Thoracic aorta (tissue), 2 donors: Measurements from ENCODE around the gene TPRX1. TPM values are rescaled to one million over a fixed set of nuclear protein-coding genes. Genes with fewer than 3 reads are reported as not detected.

Source experiments
- ATAC-seq: fragments of 150-250 bp; one replicate; pipeline ENCODE4 v1.8.0; 2017; ENCODE audit warnings: low read depth; ENCODE audit not compliant: insufficient number of reproducible peaks, low FRiP score
- DNase-seq: peaks from one replicate; pipeline ENCODE4 v3.0.0-alpha.2; 2020; ENCODE audit warnings: low spot score
- H3K27ac ChIP-seq, 2 donors: fragments of 200-600 bp; sonication (generic); 1 replicate in 1 of 2; 2 replicates in 1 of 2; pipeline ENCODE4 v1.5.1; 2016; ENCODE audit warnings: mild to moderate bottlenecking in 2 of 2, moderate library complexity in 2 of 2
- H3K27me3 ChIP-seq: fragments of 200-600 bp; sonication (generic); replicated peaks from 2 replicates; pipeline ENCODE4 v1.6.0; 2016; ENCODE audit warnings: mild to moderate bottlenecking; ENCODE audit not compliant: insufficient read depth
- H3K36me3 ChIP-seq: fragments of 200-600 bp; sonication (generic); one replicate; pipeline ENCODE4 v1.5.1; 2016
- H3K4me1 ChIP-seq, 2 donors: fragments of 200-600 bp; sonication (generic); 1 replicate in 1 of 2; 2 replicates in 1 of 2; pipeline versions ENCODE4 v1.5.1 to v1.6.0; 2016; ENCODE audit warnings: low read depth in 2 of 2, mild to moderate bottlenecking in 1 of 2; ENCODE audit not compliant: control insufficient read depth in 1 of 2
- H3K4me3 ChIP-seq: fragments of 200-600 bp; sonication (generic); 2 replicates; pipeline ENCODE4 v1.5.1; 2016; ENCODE audit warnings: mild to moderate bottlenecking
- H3K9me3 ChIP-seq: fragments of 200-600 bp; sonication (generic); 2 replicates; pipeline ENCODE4 v1.5.1; 2016
- CTCF ChIP-seq: fragments of 200-600 bp; sonication (generic); IDR thresholded peaks from one replicate; pipeline ENCODE4 v1.5.1; 2019; ENCODE audit warnings: antibody characterized with exemption
- total RNA-seq, 2 donors: library from RNA; depleted of rRNA; stranded (reverse); fragments of >200 nt; gene quantifications; one replicate each; pipeline versions ENCODE4 v1.1.0 to v1.2.3, GENCODE V29; 2016

TPRX1 gene
- total RNA-seq, 2 donors from 2014 or later, result not detected

- Histone ChIP-seq H3K4me1 (no peaks in the 10 kb centered on the region), H3K4me3 (no peak overlapping the region), H3K36me3 (no peaks in the 10 kb centered on the region), H3K27me3 (no peaks in the 10 kb centered on the region), H3K27ac (no peak overlapping the region), H3K9me3 (no peaks in the 10 kb centered on the region)
- no peak for DNase-seq
- no peak for TF ChIP-seq CTCF
- ATAC-seq, result no peak
These were observed 3.1 kb downstream of the TPRX1 start for GRCh38 chr19:47801270-47801669.

- no peaks in the 10 kb centered on the region for H3K36me3 ChIP-seq
- no peak for TF ChIP-seq CTCF
- no peak overlapping the region for H3K27ac ChIP-seq
- ATAC-seq, result no peak
- no peak for DNase-seq
- H3K4me3 ChIP-seq, result no peak overlapping the region
- no peaks in the 10 kb centered on the region for H3K9me3 ChIP-seq
- no peaks in the 10 kb centered on the region for H3K27me3 ChIP-seq
- no peaks in the 10 kb centered on the region for H3K4me1 ChIP-seq
These were observed 5.5 kb downstream of the TPRX1 start for GRCh38 chr19:47798904-47799266.

- Histone ChIP-seq H3K9me3 (no peaks in the 10 kb centered on the region), H3K27me3 (no peaks in the 10 kb centered on the region), H3K4me3 (no peak overlapping the region), H3K4me1 (no peaks in the 10 kb centered on the region), H3K27ac (no peak overlapping the region), H3K36me3 (no peaks in the 10 kb centered on the region)
- TF ChIP-seq CTCF, result no peak
- ATAC-seq (no peak), DNase-seq (no peak)
These were observed 6.1 kb downstream of the TPRX1 start for GRCh38 chr19:47797996-47798903.

GRCh38 chr19:47796785-47797184, 7.6 kb downstream of the TPRX1 start:
- no peak for ATAC-seq
- no peak for TF ChIP-seq CTCF
- DNase-seq, result no peak
- Histone ChIP-seq H3K4me3 (no peak overlapping the region), H3K36me3 (no peaks in the 10 kb centered on the region), H3K27ac (no peak overlapping the region), H3K27me3 (no peaks in the 10 kb centered on the region), H3K4me1 (no peaks in the 10 kb centered on the region), H3K9me3 (peaks cover 5% of the 10 kb centered on the region)

- H3K4me3 ChIP-seq, result no peak overlapping the region
- TF ChIP-seq CTCF, result no peak
- DNase-seq (no peak), ATAC-seq (no peak)
- H3K36me3 ChIP-seq, result no peaks in the 10 kb centered on the region
- no peaks in the 10 kb centered on the region for H3K4me1 ChIP-seq
- no peak overlapping the region for H3K27ac ChIP-seq
- no peaks in the 10 kb centered on the region for H3K27me3 ChIP-seq
- H3K9me3 ChIP-seq, result peaks cover 5% of the 10 kb centered on the region
These were observed 9.8 kb downstream of the TPRX1 start for GRCh38 chr19:47794526-47794925.
